SK-N-SH (cell line): ENCODE data around the gene FCHO1.

Source experiments
- CTCF ChIP-seq: fragments of 200-600 bp; sonication (generic); IDR thresholded peaks from 2 replicates; pipeline ENCODE4 v1.6.1; 2017; ENCODE audit warnings: antibody characterized with exemption, mild to moderate bottlenecking, moderate library complexity
- POLR2AphosphoS5 ChIP-seq: IDR thresholded peaks from 2 replicates; pipeline ENCODE4 v1.6.1; 2012; ENCODE audit warnings: low read depth, low read length
- TAF1 ChIP-seq: IDR thresholded peaks from 2 replicates; pipeline ENCODE4 v1.6.1; 2012; ENCODE audit warnings: low read depth, mild to moderate bottlenecking, low read length, moderate library complexity, borderline replicate concordance

- TF ChIP-seq TAF1 (no peak), CTCF (no peak), POLR2AphosphoS5 (no peak)
Observed at GRCh38 chr19:17751912-17752273, 616 bp downstream of the FCHO1 start.
